GM21367 (cell line): ENCODE results near the gene EVX1.

ENCODE experiments used
- ATAC-seq: cut with Tn5 transposase; IDR thresholded peaks from one replicate; pipeline ENCODE4 v1.9.1; 2021; ENCODE audit not compliant: unreplicated experiment

The EVX1 gene

DNA sequence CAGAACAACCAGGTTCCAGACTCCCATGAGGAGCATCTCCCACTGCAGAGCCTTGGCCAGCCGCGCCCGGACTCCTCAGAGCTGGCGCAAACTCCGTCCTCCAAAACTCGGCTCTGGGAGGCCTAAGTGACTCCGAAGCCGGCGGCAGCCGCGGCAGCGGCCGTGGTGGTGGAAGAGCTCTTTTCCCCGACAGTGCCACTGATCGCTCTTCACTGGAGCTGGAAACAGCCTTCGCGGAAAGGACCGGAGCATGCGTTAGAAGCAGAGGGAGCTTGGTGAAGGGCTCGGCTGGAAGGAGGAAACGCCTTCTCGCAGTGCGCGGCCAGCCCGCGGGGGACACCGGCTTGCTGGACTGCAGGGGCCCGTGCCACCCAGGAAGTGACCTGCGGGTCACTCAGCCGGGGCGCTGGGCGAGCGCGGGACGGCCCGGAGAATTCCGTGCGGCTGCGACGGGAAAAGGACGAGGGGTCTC is 37.7 kb upstream of the EVX1 start:
- ATAC-seq = no peak

- ATAC-seq = no peak
These were observed 37.0 kb upstream of the EVX1 start for GRCh38 chr7:27205325-27206280.

DNA sequence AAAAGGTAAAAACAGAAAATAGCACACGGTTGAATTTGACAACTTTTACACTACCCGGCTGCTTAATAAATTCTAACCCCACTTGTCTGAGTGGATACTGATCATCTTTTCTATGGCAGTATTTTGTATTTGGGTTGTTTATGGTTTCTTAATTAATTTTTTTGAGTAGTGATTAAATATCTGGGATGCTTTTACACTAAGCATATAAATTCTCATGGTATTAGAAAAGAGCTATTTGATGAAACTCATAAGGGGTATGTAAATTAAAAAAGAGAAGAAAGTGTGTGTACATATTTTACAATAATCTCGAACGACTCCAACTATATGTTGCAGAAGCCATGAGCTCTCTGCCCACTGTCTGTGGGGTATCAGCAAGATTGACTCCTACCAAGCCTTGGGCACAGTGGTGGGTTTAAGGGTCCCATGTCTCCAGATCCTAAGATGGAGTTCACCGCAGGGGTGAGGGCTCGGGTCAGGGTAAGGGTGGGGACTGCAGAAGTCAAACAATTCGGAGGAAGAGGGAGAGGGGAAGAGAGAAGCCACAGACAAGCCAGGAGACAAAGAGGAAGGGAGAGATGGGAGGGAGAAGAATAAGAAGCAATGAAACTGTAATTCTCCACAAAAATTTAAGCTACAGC is 35.1 kb upstream of the EVX1 start:
- no peak for ATAC-seq

DNA sequence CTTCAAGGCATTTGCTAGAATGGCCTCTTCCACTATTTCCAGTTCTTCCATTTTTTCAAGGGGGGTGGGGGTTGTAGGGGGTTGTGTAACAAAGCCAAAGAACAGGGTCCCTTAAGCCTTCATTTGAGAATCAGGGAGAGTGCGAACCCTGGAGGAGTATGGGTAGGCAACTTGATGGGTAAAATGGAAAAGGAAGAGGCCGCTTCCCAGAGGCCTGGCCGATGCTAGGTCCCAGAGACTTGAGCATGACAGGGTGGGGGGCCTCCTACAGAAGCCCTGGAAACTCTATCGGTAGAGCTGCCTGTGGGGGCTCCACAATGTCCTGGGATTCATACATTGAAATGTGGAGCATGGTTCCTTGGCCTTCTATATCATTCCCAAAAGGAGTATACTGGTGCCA is 33.6 kb upstream of the EVX1 start:
- ATAC-seq = no peak

DNA sequence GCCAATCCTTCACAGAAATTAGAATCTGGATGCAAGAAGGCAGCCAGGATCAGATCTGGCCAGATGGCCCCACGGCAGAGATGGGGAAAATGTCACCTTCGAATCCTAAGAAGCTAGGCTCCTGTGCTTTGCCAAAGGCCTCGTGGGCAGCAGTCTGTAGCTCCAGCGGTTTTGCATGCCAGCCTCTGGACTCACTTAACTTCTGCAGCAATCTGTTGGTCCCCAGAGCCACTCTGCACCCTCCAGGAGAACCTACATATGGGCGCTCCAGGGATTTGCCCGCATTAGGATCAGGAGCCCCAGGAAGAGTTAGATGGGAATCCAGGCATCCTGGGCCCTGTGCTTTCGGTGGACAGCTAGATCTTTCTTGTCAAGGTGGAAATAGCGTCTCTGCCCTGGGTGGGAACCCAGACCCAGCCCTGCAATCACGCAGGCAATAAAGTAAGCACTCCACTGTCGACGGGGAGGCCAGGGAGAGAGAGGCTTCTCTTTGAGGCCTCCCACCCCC is 32.6 kb upstream of the EVX1 start:
- no peak for ATAC-seq

DNA sequence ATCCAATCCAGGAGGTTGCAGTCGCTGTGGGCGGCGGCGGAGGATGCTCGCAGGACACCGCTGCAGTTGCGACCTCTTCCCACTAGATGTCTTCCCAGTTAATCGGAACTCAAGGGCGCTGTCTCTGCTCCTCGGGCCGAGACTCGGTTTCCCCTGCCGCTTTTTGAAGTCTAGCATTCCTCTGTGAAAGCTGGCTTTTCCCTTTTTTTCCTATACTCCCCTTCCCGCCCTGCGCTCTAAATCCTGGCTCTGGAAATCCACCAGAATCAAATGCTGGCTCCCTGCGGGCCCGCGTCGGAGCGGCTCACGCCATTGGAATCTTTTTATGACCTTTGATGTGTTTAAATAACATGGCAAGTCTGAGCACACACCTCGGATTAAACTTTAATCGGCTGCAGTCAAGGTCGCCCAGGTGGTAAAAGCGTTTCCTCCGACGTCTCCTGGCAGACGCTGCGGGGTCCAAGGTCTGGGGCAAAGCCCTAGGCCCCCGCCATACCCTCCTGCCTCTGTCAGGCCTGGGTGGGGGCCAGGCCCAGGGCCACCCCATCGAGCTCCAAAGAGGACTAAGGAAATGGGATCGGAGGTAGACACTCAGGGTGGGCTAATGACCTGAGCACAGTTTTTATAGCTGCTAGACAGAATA is 32.0 kb upstream of the EVX1 start:
- no peak for ATAC-seq

GRCh38 chr7:27211084-27211446 is 31.5 kb upstream of the EVX1 start:
- ATAC-seq = no peak

DNA sequence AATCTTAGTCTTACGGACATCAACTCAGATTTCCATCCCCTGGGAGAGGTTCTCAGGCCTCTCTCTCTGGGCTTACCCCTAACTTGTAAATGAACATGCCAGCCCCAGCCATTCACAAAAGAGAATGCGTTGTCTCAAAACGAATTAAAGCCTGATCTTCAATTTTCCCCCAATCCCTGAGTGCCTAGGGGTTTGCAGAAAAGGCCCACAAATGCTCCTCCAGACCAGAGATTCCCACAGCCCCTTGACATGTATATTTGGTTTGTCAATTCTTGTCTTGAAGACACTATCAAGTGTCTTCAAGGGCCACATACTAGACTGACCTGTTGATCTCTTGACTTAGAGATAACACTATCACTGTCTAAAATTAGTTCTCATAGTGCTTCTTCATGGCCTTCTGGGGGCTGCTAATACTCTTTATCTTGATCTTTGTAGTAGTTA is 30.8 kb upstream of the EVX1 start:
- ATAC-seq = no peak

GRCh38 chr7:27212497-27213432 is 29.8 kb upstream of the EVX1 start:
- ATAC-seq = no peak

DNA sequence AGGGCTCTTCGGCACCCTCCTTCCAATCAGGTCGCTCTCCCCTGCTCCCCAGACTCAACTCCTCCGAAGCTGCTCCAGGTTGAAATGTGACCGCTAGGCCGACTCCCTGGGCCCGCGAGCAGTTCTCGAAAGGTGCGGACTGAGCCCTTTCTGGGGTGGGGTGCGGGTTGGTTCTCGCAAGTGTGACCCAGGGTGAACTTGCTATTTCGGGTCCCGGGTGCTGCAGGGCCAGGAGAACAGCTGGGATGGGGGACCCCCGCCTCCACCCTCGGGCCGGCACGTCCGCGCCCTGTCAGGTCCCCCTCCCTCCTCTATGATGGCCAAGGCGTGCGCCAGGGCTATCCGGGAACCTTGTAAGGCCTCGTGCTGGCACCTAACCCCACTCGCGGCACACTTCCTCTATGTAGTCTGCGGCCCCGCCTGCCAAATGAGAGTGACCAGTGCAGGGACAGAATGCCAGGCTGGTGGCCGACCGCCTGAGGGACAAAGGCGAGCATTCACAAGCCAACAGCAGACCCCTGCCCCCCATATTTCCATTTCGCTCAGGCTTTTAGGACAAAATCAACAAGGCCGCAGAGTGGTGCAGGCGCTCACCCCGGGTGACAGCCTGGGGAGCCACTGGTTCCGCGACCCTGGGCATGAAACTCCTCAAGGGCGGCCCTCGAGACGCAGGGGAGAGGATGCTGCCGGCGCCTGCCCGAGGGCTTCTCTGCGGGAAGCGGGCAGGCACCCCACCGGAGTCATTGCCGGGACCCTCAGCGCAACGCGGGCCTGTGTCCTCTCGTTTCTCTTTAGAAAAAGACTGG is 29.0 kb upstream of the EVX1 start:
- no peak for ATAC-seq

- no peak for ATAC-seq
These were observed 28.2 kb upstream of the EVX1 start for GRCh38 chr7:27214239-27214950.

- ATAC-seq = no peak
These were observed 27.2 kb upstream of the EVX1 start for GRCh38 chr7:27215356-27215755.

DNA sequence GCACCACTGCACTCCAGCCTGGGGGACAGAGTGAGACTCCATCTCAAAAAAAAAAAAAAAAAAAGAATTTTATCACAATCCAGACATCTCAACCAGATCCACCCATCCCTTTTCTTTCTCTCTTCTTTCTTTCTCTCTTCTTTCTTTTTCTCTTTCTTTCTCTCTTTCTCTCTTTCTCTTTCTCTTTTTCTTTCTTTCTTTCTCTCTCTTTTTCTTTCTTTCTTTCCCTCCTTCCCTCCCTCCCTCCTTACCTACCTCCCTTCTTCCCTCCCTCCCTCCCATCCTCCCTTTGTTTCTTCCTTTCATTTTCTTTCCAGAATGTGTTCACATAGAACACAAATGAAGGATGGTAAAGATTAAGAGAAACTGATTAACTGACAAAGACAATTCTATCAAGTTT is 24.7 kb upstream of the EVX1 start:
- no peak for ATAC-seq

GRCh38 chr7:27219821-27220220 is 22.8 kb upstream of the EVX1 start:
- ATAC-seq = no peak

GRCh38 chr7:27220440-27220955 is 22.1 kb upstream of the EVX1 start:
- no peak for ATAC-seq

GRCh38 chr7:27221201-27221797 is 21.3 kb upstream of the EVX1 start:
- ATAC-seq = no peak

DNA sequence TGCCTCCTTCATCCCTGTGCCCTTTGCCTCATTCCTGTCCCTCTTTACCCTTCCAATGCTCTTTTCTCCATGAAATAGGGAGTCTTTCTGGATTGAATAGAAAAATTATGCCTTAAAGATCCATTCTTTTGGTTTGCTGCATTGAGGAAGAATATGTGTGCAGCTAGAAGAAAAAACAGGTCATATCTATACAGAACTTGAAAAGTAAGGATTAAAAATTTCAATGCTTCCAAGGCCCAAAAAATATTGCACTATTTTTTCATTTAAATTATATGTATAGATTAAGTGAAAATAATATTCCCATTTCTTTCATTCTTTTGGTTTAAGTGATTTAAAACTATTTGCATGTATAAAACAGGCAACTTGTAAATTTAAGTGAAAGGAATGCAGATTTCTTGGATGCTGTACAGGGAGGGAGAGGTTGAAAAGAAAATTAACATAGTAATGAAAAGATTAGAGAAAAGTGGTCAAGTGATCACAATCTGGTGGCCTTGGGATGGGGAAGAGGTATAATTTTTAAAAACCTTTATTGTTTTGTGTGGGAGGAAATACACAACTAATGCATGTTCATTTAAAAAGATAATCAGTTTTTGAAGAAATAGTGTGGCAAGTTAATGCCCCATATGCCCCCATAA is 18.5 kb upstream of the EVX1 start:
- ATAC-seq = no peak
